Measurements from ENCODE around the gene DTX3L. TPM values are rescaled to one million over a fixed set of nuclear protein-coding genes. Genes with fewer than 3 reads are reported as not detected.

Gene DTX3L
- total RNA-seq, 1 donor from 2014 or later, result 9.9 TPM

- no peaks in the 10 kb centered on the region for H3K27me3 ChIP-seq (ENCODE audit: control insufficient read depth in 3 of 3, insufficient read depth in 3 of 3, low read length in 3 of 3)
- H3K27ac ChIP-seq (ENCODE audit: low read depth, low read length), result no peak overlapping the region
Measured at GRCh38 chr3:122619040-122619439, 54.9 kb downstream of the DTX3L start.

DNA sequence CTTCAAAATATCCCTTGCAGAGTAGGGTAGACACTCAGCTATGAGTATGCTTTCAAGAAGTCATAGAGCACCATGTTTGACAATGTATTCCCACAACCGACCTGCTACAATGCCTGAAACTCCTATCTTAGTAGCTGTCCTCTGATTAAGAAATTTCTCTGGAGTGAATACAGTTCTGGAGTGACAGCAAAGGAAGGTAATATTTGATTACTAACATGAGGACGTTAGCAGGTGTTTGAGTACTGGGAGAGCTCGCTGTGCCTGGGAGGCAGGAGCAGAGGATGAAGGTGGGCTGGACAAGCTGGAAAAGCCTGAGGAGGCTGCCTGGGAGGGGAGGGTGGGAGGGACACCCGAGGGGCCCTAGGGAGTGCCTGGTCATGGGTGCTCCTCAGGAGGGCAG lies 56.3 kb downstream of the DTX3L start:
- no peak overlapping the region for H3K9ac ChIP-seq (ENCODE audit: low read depth in 1 of 3, low read length in 3 of 3)
- no peak overlapping the region for H3K27ac ChIP-seq (ENCODE audit: low read depth, low read length)
- H3K4me3 ChIP-seq (ENCODE audit: low read length in 3 of 3), result no peak overlapping the region
- no peaks in the 10 kb centered on the region for H3K9me3 ChIP-seq (ENCODE audit: control insufficient read depth in 3 of 3, low read length in 3 of 3)
- no peaks in the 10 kb centered on the region for H3K4me1 ChIP-seq (ENCODE audit: control insufficient read depth in 3 of 3, insufficient read depth in 3 of 3, low read length in 3 of 3)
- no peaks in the 10 kb centered on the region for H3K36me3 ChIP-seq (ENCODE audit: control insufficient read depth in 3 of 3, insufficient read depth in 3 of 3, low read length in 3 of 3)
- no peaks in the 10 kb centered on the region for H3K27me3 ChIP-seq (ENCODE audit: control insufficient read depth in 3 of 3, insufficient read depth in 3 of 3, low read length in 3 of 3)

More at GRCh38 chr3:122619040-122619439, 54.9 kb downstream of the DTX3L start:
- Histone ChIP-seq H3K4me1 (ENCODE audit: control insufficient read depth in 3 of 3, insufficient read depth in 3 of 3, low read length in 3 of 3) (no peaks in the 10 kb centered on the region), H3K36me3 (ENCODE audit: control insufficient read depth in 3 of 3, insufficient read depth in 3 of 3, low read length in 3 of 3) (no peaks in the 10 kb centered on the region), H3K4me3 (ENCODE audit: low read length in 3 of 3) (no peak overlapping the region), H3K9ac (ENCODE audit: low read depth in 1 of 3, low read length in 3 of 3) (no peak overlapping the region), H3K9me3 (ENCODE audit: control insufficient read depth in 3 of 3, low read length in 3 of 3) (no peaks in the 10 kb centered on the region)

GRCh38 chr3:122621112-122621511 lies 57.0 kb downstream of the DTX3L start:
- Histone ChIP-seq H3K4me1 (ENCODE audit: control insufficient read depth in 3 of 3, insufficient read depth in 3 of 3, low read length in 3 of 3) (no peaks in the 10 kb centered on the region), H3K36me3 (ENCODE audit: control insufficient read depth in 3 of 3, insufficient read depth in 3 of 3, low read length in 3 of 3) (no peaks in the 10 kb centered on the region), H3K9ac (ENCODE audit: low read depth in 1 of 3, low read length in 3 of 3) (no peak overlapping the region), H3K27ac (ENCODE audit: low read depth, low read length) (no peak overlapping the region), H3K27me3 (ENCODE audit: control insufficient read depth in 3 of 3, insufficient read depth in 3 of 3, low read length in 3 of 3) (no peaks in the 10 kb centered on the region), H3K9me3 (ENCODE audit: control insufficient read depth in 3 of 3, low read length in 3 of 3) (no peaks in the 10 kb centered on the region), H3K4me3 (ENCODE audit: low read length in 3 of 3) (no peak overlapping the region)

DNA sequence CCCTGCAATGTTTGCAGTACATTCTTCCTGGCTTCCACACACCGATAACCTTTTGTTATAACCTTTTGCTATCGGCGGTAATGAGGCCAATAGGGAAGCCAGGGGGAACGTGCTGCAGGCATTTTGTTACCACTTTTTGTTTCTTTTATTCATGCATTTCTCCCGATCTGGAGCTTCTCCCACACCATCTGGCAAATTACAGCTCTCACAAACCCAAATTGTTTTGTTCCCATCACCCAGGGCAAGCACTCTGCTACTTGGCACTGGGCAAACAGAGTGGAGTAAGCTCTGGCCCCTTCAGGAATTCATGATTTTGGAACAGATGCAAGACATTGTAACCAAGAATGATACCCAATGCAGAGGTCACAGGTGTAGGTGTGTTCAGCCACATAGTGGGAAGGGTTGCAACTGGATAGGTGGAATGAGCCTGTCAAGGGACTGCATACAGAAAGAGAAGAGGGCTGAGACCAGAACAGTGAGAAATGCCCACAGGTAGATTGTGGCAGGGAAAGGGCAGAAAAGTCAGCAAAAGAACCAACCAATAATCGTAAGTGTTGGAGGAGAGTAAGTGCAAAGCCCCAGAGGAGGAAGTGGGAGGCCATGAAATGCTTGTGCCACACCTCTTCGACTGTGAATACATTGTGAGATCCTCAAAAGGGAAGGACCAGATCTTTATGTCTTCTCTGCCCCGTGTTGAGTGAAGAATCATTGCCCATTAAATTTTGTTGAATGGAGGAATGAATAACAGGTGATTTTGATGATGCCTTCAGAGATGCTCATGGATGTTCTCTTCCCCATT lies 59.1 kb downstream of the DTX3L start:
- Histone ChIP-seq H3K9ac (ENCODE audit: low read depth in 1 of 3, low read length in 3 of 3) (no peak overlapping the region), H3K4me3 (ENCODE audit: low read length in 3 of 3) (no peak overlapping the region), H3K36me3 (ENCODE audit: control insufficient read depth in 3 of 3, insufficient read depth in 3 of 3, low read length in 3 of 3) (no peaks in the 10 kb centered on the region), H3K9me3 (ENCODE audit: control insufficient read depth in 3 of 3, low read length in 3 of 3) (no peaks in the 10 kb centered on the region), H3K4me1 (ENCODE audit: control insufficient read depth in 3 of 3, insufficient read depth in 3 of 3, low read length in 3 of 3) (no peaks in the 10 kb centered on the region), H3K27me3 (ENCODE audit: control insufficient read depth in 3 of 3, insufficient read depth in 3 of 3, low read length in 3 of 3) (no peaks in the 10 kb centered on the region), H3K27ac (ENCODE audit: low read depth, low read length) (no peak overlapping the region)

Other genes with a start within 250 kb of the DTX3L start
- 0.52 TPM for gene CSTA, start 239.1 kb upstream of the DTX3L start, total RNA-seq
- gene MIX23, start 181.1 kb upstream of the DTX3L start, total RNA-seq, result 27.7 TPM
- gene FAM162A, start 180.2 kb upstream of the DTX3L start, total RNA-seq, result 13.0 TPM
- gene WDR5B, start 148.3 kb upstream of the DTX3L start, total RNA-seq, result 4.7 TPM
- gene KPNA1, start 49.4 kb upstream of the DTX3L start, total RNA-seq, result 22.4 TPM
- gene PARP9, start within 50 bp of the DTX3L start, total RNA-seq, result 15.1 TPM
- gene PARP15, start 13.3 kb downstream of the DTX3L start, total RNA-seq, result 2.6 TPM
- 21.9 TPM for gene PARP14, start 116.5 kb downstream of the DTX3L start, total RNA-seq
- 8.9 TPM for gene HSPBAP1, start 229.5 kb downstream of the DTX3L start, total RNA-seq
- 11.5 TPM for gene SLC49A4, start 230.7 kb downstream of the DTX3L start, total RNA-seq